Mesodermal cell (in vitro differentiated cells): ENCODE measurements around the gene DGKA.
"Not testable (repeated sequence)": the region's sequence is repeated elsewhere in the genome, so short reads cannot be mapped to it uniquely, and the experiment has no call there.

ENCODE experiments used
- H3K27ac ChIP-seq: 2 replicates; pipeline ENCODE4 v1.7.0; 2013; ENCODE audit warnings: mild to moderate bottlenecking, low read depth, low read length, moderate library complexity; ENCODE audit not compliant: severe bottlenecking
- H3K36me3 ChIP-seq: 2 replicates; pipeline ENCODE4 v1.7.1; 2013; ENCODE audit warnings: mild to moderate bottlenecking, low read length, moderate library complexity; ENCODE audit not compliant: control insufficient read depth, insufficient read depth
- H3K4me1 ChIP-seq: one replicate; pipeline ENCODE4 v1.7.1; 2013; ENCODE audit warnings: mild to moderate bottlenecking, low read length; ENCODE audit not compliant: insufficient read depth, control insufficient read depth, poor library complexity, severe bottlenecking
- H3K4me3 ChIP-seq: 2 replicates; pipeline ENCODE4 v1.7.0; 2013; ENCODE audit warnings: low read length, control low read depth, mild to moderate bottlenecking; ENCODE audit not compliant: insufficient read depth, poor library complexity, severe bottlenecking; ENCODE audit errors: extremely low read depth
- H3K9me3 ChIP-seq: 2 replicates; pipeline ENCODE4 v1.7.1; 2013; ENCODE audit warnings: mild to moderate bottlenecking, low read length, moderate library complexity; ENCODE audit not compliant: control insufficient read depth
- WGBS, 2 experiments: methylation state at CpG; one replicate each; pipeline ENCODE4 v1.1.5; 2013; ENCODE audit warnings: missing lambda C conversion rate in 2 of 2; ENCODE audit not compliant: insufficient coverage in 2 of 2; 5-methylcytosine and 5-hydroxymethylcytosine counted together

The DGKA gene

DNA sequence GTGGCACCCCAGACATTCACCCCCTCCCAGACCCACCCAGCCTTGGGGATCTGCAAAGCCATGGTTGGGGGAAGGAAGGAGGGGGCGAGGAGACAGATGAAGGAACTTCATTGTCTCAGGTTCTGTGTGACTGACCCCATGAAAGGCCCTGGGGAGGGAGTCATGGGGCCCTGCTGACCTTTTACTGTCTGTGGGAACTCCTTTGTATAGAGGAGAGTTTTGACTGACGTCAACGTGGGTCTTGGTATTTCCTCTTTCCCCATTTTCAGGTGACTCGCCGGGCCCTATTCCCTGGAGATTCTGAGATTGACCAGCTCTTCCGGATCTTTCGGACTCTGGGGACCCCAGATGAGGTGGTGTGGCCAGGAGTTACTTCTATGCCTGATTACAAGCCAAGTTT lies 39.8 kb downstream of the DGKA start:
- H3K36me3 ChIP-seq, result peaks cover 53% of the 10 kb centered on the region

DNA sequence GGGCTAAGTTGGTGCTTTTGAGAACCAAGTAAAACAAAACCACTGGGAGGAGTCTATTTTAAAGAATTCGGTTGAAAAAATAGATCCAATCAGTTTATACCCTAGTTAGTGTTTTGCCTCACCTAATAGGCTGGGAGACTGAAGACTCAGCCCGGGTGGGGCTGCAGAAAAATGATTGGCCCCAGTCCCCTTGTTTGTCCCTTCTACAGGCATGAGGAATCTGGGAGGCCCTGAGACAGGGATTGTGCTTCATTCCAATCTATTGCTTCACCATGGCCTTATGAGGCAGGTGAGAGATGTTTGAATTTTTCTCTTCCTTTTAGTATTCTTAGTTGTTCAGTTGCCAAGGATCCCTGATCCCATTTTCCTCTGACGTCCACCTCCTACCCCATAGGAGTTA lies 41.1 kb downstream of the DGKA start:
- no peaks in the 10 kb centered on the region for H3K9me3 ChIP-seq
- peaks cover 25% of the 10 kb centered on the region for H3K4me1 ChIP-seq
- WGBS, 2 experiments, result 43 to 85% methylated on average over 1 of the region's 3 CpGs
- peaks cover 66% of the 10 kb centered on the region for H3K36me3 ChIP-seq
- peak overlapping the region; percentile 49 for H3K4me3 ChIP-seq
- peak overlapping the region; percentile 89 for H3K27ac ChIP-seq

More for the DNA sequence above, 39.8 kb downstream of the DGKA start:
- H3K9me3 ChIP-seq, result no peaks in the 10 kb centered on the region
- H3K4me1 ChIP-seq, result peaks cover 32% of the 10 kb centered on the region
- no peak overlapping the region for H3K4me3 ChIP-seq
- no peak overlapping the region for H3K27ac ChIP-seq
- WGBS, 2 experiments, result 83 to 96% methylated on average over 3 to 5 of the region's 7 CpGs

DNA sequence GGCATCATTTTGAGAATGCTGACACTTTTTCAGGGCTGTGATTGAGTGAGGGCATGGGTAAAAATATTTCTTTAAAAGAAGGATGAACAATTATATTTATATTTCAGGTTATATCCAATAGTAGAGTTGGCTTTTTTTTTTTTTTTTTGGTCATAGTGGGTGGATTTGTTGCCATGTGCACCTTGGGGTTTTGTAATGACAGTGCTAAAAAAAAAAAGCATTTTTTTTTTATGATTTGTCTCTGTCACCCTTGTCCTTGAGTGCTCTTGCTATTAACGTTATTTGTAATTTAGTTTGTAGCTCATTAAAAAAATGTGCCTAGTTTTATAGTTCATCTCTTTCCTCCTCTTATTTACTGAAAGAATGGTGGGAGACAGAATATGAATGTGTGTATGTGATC lies 41.5 kb downstream of the DGKA start:
- peak overlapping the region; percentile 49 for H3K4me3 ChIP-seq
- peak overlapping the region; percentile 89 for H3K27ac ChIP-seq
- H3K36me3 ChIP-seq, result peaks cover 70% of the 10 kb centered on the region
- H3K9me3 ChIP-seq, result no peaks in the 10 kb centered on the region
- peaks cover 24% of the 10 kb centered on the region for H3K4me1 ChIP-seq
- WGBS, 2 experiments, result no CpG with 5 or more reads among the region's 1 CpG

DNA sequence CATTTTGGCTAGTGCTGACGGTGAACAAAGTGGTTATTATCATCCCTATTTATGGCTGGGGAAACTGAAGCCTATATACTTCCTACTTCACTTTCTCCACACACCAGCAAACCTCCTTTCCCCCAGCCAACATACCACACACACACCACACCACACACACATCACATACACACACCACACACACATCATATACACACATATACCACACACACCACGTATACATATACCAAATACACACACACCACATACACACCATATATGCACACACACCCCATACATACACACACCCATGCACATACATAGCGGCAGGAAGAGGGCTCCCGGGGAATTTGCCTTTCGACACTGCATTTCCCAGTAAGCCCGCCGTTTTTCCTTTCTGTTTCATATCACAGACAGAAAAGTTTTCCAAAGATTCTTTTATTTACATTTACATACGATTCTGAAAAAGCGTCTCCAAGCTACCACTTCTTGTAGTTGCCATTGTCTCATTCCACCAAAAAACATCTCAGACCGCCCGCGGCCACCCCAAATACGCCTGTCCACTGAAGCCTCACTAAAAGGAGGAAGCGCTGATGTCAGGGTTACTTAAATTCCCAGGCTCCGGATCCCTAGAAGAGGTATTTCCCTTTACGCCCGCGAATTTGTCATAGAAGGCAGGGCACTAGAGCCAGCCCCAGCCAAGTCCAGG lies 42.1 kb downstream of the DGKA start:
- Histone ChIP-seq H3K9me3 (no peaks in the 10 kb centered on the region), H3K4me1 (peaks cover 18% of the 10 kb centered on the region), H3K4me3 (peak overlapping the region; percentile 49), H3K27ac (peak overlapping the region; percentile 89), H3K36me3 (peaks cover 72% of the 10 kb centered on the region)
- WGBS, 2 experiments, result 21 to 24% methylated on average over 15 to 17 of the region's 18 CpGs

DNA sequence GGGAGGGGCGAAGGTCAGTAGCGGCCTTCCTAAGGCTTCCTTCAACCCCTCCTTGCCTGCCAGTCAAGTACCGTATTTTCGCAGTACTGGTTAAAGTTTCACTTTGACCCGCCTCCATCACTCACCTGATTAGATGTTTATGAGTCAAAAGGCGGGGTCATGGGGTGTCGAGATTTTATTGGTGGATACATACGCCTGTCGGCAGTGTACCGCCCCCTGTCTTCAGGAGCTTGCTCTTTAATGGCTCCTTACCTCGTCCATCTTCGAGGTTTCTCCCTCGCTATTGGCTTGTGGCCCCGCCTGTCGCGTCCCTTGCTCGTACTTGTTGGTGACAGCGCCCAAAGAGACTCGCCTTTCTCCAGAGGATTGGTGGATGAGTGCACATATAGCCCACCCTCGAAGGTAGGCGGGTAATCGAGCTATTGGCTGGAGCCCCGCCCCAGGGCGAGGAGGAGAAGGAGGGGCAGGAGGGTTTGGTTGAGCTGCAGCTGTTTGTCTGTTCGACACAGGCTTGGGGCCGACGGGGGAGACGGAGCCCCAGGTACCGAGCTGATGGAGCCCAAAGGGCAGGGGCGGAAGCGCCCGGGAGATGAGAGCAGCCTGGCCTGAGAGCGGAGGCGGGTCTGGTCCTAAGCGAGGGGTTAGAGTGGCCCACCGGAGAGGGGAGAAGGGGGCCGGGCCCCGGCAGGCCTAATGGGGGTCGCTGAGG lies 42.8 kb downstream of the DGKA start, which contains the start of gene RAB5B:
TSS of gene RAB5B (plus strand) at position 480 of the 709 bp plus-strand sequence. CDS start 12,883 bp downstream, outside the sequence.
- Histone ChIP-seq H3K27ac (peak within 1 kb of the TSS; percentile 89), H3K4me3 (peak within 1 kb of the TSS; percentile 100), H3K9me3 (no peaks in the 10 kb centered on the region), H3K4me1 (peaks cover 18% of the 10 kb centered on the region), H3K36me3 (peaks cover 73% of the 10 kb centered on the region)
- 0 to 1% methylated on average over 25 to 28 of the region's 39 CpGs for WGBS, 2 experiments

DNA sequence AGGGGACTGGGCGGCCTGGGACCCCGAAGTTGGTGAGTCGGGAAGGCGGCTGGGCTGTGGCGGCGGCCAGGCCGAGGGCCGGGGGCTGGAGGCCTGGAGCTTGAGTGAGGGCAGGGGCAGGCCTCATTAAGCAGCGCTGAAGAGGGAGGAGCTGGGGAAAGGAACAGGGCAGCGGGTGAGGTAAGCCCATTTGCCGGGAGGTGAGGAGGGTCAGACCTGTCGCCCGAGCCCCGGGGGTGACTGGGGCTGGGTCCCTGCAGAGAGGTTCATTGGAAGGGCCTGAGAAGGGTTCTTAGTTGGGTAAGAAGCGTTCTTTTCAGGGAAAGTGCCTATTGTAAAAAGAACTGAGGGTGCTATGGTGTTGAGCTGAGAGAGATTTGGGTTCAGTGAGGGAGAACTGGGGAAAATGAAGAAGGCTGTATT lies 43.4 kb downstream of the DGKA start:
- peaks cover 18% of the 10 kb centered on the region for H3K4me1 ChIP-seq
- H3K4me3 ChIP-seq, result peak overlapping the region; percentile 100
- H3K9me3 ChIP-seq, result no peaks in the 10 kb centered on the region
- peaks cover 73% of the 10 kb centered on the region for H3K36me3 ChIP-seq
- H3K27ac ChIP-seq, result peak overlapping the region; percentile 88
- 0% methylated on average over 11 to 15 of the region's 15 CpGs for WGBS, 2 experiments

DNA sequence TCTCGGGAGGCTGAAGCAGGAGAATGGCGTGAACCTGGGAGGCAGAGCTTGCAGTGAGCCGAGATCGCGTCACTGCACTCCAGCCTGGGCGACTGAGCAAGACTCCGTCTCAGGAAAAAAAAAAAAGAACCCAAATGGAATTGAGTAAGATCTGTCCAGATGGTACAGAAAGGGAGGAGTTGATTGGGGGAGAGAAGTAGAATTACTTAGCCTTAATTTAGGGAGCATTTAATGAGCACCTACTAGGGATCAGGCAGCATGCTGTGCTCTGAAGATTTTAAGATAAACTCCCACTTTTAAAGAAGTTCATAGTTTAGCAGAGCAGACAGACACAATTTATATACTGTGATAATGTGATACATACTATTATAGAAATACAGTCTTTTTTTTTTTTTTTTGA lies 47.4 kb downstream of the DGKA start:
- Histone ChIP-seq H3K4me3 (no peak overlapping the region), H3K36me3 (peaks cover 80% of the 10 kb centered on the region)
- WGBS, 2 experiments, result 94 to 100% methylated on average over 7 of the region's 7 CpGs

DNA sequence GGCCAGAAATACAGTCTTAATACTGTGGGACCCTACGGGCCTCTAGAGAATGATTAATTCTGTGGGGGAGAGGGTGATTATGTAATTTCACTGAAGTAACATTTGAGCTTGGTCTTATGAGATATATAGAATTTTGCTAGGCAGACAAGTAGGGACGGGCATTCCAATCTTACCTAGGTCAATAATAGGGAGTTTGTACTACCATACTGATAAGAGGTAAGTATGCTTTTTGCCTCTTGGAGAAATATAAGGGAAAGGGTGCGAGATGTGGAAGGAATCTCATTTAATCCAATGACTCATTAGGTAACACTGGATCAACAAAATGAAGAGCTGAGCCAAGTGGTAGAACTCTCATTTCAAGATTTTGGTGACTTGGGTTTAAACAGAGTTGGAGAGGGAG lies 48.1 kb downstream of the DGKA start:
- H3K9me3 ChIP-seq, result no peaks in the 10 kb centered on the region
- H3K36me3 ChIP-seq, result peaks cover 87% of the 10 kb centered on the region
- no peak overlapping the region for H3K4me3 ChIP-seq
- H3K27ac ChIP-seq, result no peak overlapping the region
- peaks cover 4% of the 10 kb centered on the region for H3K4me1 ChIP-seq
- 92 to 100% methylated on average over 2 to 3 of the region's 3 CpGs for WGBS, 2 experiments

More for the DNA sequence above, 47.4 kb downstream of the DGKA start:
- Histone ChIP-seq H3K4me1 (peaks cover 4% of the 10 kb centered on the region), H3K9me3 (no peaks in the 10 kb centered on the region), H3K27ac (no peak overlapping the region)

DNA sequence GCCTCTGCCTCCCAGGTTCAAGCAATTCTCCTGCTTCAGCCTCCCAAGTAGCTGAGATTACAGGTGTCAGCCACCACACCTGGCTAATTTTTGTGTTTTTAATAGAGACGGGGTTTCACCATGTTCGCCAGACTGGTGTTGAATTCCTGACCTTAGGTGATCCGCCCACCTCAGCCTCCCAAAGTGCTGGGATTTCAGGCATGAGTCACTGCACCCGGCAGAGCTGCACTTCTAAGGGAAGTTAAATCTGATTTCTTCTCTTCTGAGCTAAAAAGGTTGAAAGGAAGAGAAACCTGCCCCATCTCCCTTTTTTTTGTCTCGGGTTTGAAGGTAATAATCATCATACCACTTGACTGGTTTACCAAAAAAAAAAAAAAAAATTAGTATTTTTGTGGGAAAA lies 50.9 kb downstream of the DGKA start:
- not testable (repeated sequence) for H3K4me1 ChIP-seq, H3K4me3 ChIP-seq, H3K9me3 ChIP-seq, H3K27ac ChIP-seq
- H3K36me3 ChIP-seq, result peaks cover 95% of the 10 kb centered on the region
- 69 to 71% methylated on average over 4 of the region's 5 CpGs for WGBS, 2 experiments

DNA sequence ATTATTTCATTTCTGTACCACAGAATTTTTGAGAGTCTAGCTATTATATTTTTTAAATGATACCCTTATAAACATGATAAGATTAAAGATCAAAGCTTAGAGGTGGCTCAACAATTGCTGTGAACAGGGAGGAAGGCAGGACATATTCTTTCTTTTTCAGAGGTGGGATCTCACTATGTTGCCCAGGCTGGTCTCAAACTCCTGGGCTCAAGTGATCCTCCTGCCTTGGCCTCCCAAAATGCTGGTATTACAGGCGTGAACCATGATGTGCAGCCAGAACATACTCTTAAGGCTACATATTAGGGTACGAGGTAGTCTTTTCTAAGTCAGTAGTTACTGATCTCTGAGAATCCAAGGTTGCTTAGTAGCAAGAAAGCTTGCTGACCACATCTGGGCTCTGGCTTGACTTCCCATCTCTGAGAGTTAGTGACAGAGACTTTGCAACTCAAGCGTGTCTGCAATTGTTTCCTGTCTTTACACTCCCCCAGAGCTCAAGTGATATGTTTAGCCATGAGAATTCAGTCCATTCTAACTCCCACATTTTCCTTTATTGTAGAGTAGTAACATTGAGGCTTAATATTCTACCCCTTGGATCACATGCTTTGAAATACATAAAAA lies 51.5 kb downstream of the DGKA start:
- 95 to 100% methylated on average over 2 of the region's 3 CpGs for WGBS, 2 experiments
- Histone ChIP-seq H3K36me3 (peaks cover 95% of the 10 kb centered on the region), H3K4me3 (no peak overlapping the region), H3K27ac (no peak overlapping the region), H3K9me3 (no peaks in the 10 kb centered on the region), H3K4me1 (no peaks in the 10 kb centered on the region)
